Stimulated activated CD4-positive, alpha-beta T cell treated with anti-CD3 and anti-CD28 coated beads, Interleukin-12 subunit alpha, Interleukin-12 subunit beta, amount 100 ng/mL, for 24 hours (primary cell): ENCODE measurements around the gene HSDL1.

Experiments
- DNase-seq, 2 experiments: peaks; one replicate each; pipeline ENCODE4 v3.0.0-alpha.2; 2020; ENCODE audit warnings: low read depth in 2 of 2

Gene HSDL1

GRCh38 chr16:84144859-84145639, at the start of gene HSDL1, which contains the start of gene DNAAF1:
Gene HSDL1, minus strand, starts transcription at chr16:84145177. Its CDS starts 13,856 bp downstream, at chr16:84131321.
Gene DNAAF1, plus strand, starts transcription at chr16:84145308. Its CDS starts 133 bp downstream, at chr16:84145441.
- peak; percentile 88 to 89 for DNase-seq

GRCh38 chr16:84194018-84194417, 49.0 kb upstream of the HSDL1 start:
- no peak for DNase-seq

GRCh38 chr16:84193480-84193879, 48.5 kb upstream of the HSDL1 start:
- no peak for DNase-seq

- DNase-seq: no peak
These were observed 46.5 kb upstream of the HSDL1 start for GRCh38 chr16:84191466-84191865.

- DNase-seq: no peak
These were observed 45.9 kb upstream of the HSDL1 start, which contains the start of gene ADAD2 for GRCh38 chr16:84190731-84191388. Gene ADAD2, plus strand, starts transcription at chr16:84191157. Its CDS starts 74 bp downstream, at chr16:84191231.

- DNase-seq: peak; percentile 84 to 88
These were observed 41.9 kb upstream of the HSDL1 start, which contains the start of gene TAF1C for GRCh38 chr16:84186685-84187437. Gene TAF1C, minus strand, starts transcription at chr16:84187057. Its CDS starts 2,069 bp downstream, at chr16:84184988.

GRCh38 chr16:84184775-84185174, 39.8 kb upstream of the HSDL1 start:
- no peak for DNase-seq

GRCh38 chr16:84183911-84184591, 39.1 kb upstream of the HSDL1 start:
- no peak for DNase-seq

GRCh38 chr16:84183572-84183875, 38.5 kb upstream of the HSDL1 start:
- no peak for DNase-seq

GRCh38 chr16:84182680-84183571, 37.9 kb upstream of the HSDL1 start:
- DNase-seq: no peak

GRCh38 chr16:84182104-84182503, 37.1 kb upstream of the HSDL1 start:
- DNase-seq: no peak

- no peak for DNase-seq
These were observed 36.4 kb upstream of the HSDL1 start for GRCh38 chr16:84181144-84181915.

GRCh38 chr16:84180519-84181140, 35.7 kb upstream of the HSDL1 start:
- DNase-seq: no peak

GRCh38 chr16:84179612-84180320, 34.8 kb upstream of the HSDL1 start:
- no peak for DNase-seq

GRCh38 chr16:84178892-84179611, 34.1 kb upstream of the HSDL1 start:
- no peak for DNase-seq

- DNase-seq: no peak
These were observed 33.3 kb upstream of the HSDL1 start for GRCh38 chr16:84178146-84178765.

GRCh38 chr16:84177741-84178073, 32.7 kb upstream of the HSDL1 start:
- DNase-seq: no peak
